HG02840 (cell line): ENCODE data around the gene PGC.

Experiments
- ATAC-seq: cut with Tn5 transposase; IDR thresholded peaks from one replicate; pipeline ENCODE4 v1.9.1; 2021; ENCODE audit warnings: mild to moderate bottlenecking, moderate library complexity, moderate number of reproducible peaks; ENCODE audit not compliant: unreplicated experiment, low FRiP score

Gene PGC

DNA sequence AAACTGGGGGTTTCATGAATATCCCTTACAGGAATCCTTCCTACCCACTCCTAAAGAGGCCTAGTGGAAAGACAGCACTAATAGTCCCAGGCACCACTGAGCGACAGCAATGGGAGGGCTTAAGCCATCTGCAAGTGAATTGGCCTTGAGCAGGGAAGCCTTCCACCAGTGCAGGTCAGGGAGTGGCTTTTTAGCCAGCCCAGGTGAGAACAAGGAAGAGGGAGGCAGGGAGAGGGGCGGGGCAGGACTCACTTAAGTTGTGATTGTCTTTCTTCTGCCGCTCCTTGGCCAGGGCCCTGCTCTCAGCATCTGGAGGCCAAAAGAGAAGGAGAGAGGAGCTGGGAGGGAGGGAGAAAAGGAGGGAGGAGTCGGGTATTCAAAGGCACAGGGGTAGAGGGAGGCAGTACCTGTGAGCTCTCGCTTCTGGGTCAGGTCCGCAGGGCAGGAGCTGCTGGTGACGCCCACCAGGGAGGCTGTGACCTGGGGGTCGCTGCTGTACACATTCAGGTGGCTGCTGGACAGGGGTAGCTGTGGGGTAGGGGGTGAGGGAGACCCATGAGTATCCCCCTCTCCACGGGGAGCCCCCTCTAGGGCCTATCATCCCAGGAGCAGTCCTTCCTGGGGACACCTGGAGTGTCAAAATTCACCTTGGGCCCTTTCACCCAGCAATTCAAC is 59.6 kb downstream of the PGC start:
- ATAC-seq, result no peak
